Suprapubic skin (tissue), 3 donors: ENCODE results near the gene TOMM7.

ENCODE experiments used
- CTCF ChIP-seq, 2 donors: fragments of 200-600 bp in 1 of 2; fragments of 450-650 bp in 1 of 2; sonication (generic) in 1 of 2; IDR thresholded peaks; one replicate each; pipeline ENCODE4 v1.5.1; 2016 to 2019; ENCODE audit warnings: antibody characterized with exemption in 2 of 2, mild to moderate bottlenecking in 1 of 2, moderate library complexity in 1 of 2
- EP300 ChIP-seq: sonication (generic); formaldehyde crosslinking; IDR thresholded peaks from one replicate; pipeline ENCODE4 v1.6.1; 2017; ENCODE audit warnings: antibody characterized with exemption
- POLR2A ChIP-seq, 2 donors: fragments of 450-650 bp; IDR thresholded peaks; one replicate each; pipeline ENCODE4 v1.6.1; 2017; ENCODE audit warnings: antibody characterized with exemption in 2 of 2, mild to moderate bottlenecking in 2 of 2, moderate library complexity in 2 of 2

GRCh38 chr7:22802426-22802825, 20.2 kb downstream of the TOMM7 start:
- TF ChIP-seq CTCF (IDR thresholded peaks at IDR 0.05) (no peak), POLR2A (IDR thresholded peaks at IDR 0.05) (no peak), EP300 (no peak)
